GM23338 (cell line): ENCODE data around the gene BLOC1S3. TPM values are rescaled to one million over a fixed set of nuclear protein-coding genes. Genes with fewer than 3 reads are reported as not detected.

Source experiments
- ATAC-seq: fragments of 200-7000 bp; cut with Tn5 transposase; 3 replicates; pipeline ENCODE4 v1.9.1; 2020
- DNase-seq: peaks from one replicate; pipeline ENCODE4 v3.0.0-alpha.2; 2015; ENCODE audit warnings: low spot score
- H2AFZ ChIP-seq: fragments of 200-600 bp; sonication (generic); 2 replicates; pipeline ENCODE4 v1.8.0; 2016; ENCODE audit warnings: antibody characterized with exemption, mild to moderate bottlenecking, moderate library complexity
- H3F3A ChIP-seq: fragments of 200-600 bp; sonication (generic); replicated peaks from 2 replicates; pipeline ENCODE4 v1.8.0; 2017; ENCODE audit warnings: antibody characterized with exemption, mixed run types, low read depth
- H3K27ac ChIP-seq: fragments of 200-600 bp; sonication (generic); 2 replicates; pipeline ENCODE4 v1.6.1; 2016; ENCODE audit warnings: low read depth
- H3K27me3 ChIP-seq: fragments of 200-600 bp; sonication (generic); 2 replicates; pipeline ENCODE4 v1.8.0; 2016; ENCODE audit warnings: mild to moderate bottlenecking, mixed run types, moderate library complexity; ENCODE audit not compliant: insufficient read depth
- H3K36me3 ChIP-seq: fragments of 200-600 bp; sonication (generic); 2 replicates; pipeline ENCODE4 v1.8.0; 2016; ENCODE audit warnings: mild to moderate bottlenecking; ENCODE audit not compliant: insufficient read depth
- H3K4me1 ChIP-seq: fragments of 200-600 bp; sonication (generic); 2 replicates; pipeline ENCODE4 v1.8.0; 2016; ENCODE audit warnings: mild to moderate bottlenecking, moderate library complexity; ENCODE audit not compliant: insufficient read depth
- H3K4me2 ChIP-seq: fragments of 200-600 bp; sonication (generic); 2 replicates; pipeline ENCODE4 v1.7.1; 2017; ENCODE audit warnings: mixed run types
- H3K4me3 ChIP-seq: fragments of 200-600 bp; sonication (generic); 2 replicates; pipeline ENCODE4 v1.6.1; 2016; ENCODE audit warnings: mixed run types
- H3K79me2 ChIP-seq: fragments of 200-600 bp; sonication (generic); replicated peaks from 2 replicates; pipeline ENCODE4 v1.8.0; 2017; ENCODE audit warnings: mild to moderate bottlenecking; ENCODE audit not compliant: insufficient read depth
- H3K9me2 ChIP-seq: fragments of 200-600 bp; sonication (generic); 2 replicates; pipeline ENCODE4 v1.8.0; 2017; ENCODE audit not compliant: insufficient read depth
- H4K20me1 ChIP-seq: fragments of 200-600 bp; sonication (generic); replicated peaks from 2 replicates; pipeline ENCODE4 v1.8.0; 2017; ENCODE audit warnings: mild to moderate bottlenecking; ENCODE audit not compliant: insufficient read depth
- H3K27ac Mint-ChIP-seq: 2 replicates; pipeline ENCODE4 v1.8.0; 2020; ENCODE audit warnings: inconsistent platforms, mild to moderate bottlenecking, moderate library complexity, mixed read lengths
- H3K27me3 Mint-ChIP-seq: 3 replicates; pipeline ENCODE4 v1.8.0; 2022; ENCODE audit warnings: low read depth, mild to moderate bottlenecking, moderate library complexity, mixed read lengths, inconsistent platforms; ENCODE audit not compliant: insufficient read depth, poor library complexity
- H3K36me3 Mint-ChIP-seq: 3 replicates; pipeline ENCODE4 v1.8.0; 2021; ENCODE audit warnings: low read depth, mild to moderate bottlenecking, inconsistent platforms, moderate library complexity, mixed read lengths
- H3K4me1 Mint-ChIP-seq: 3 replicates; pipeline ENCODE4 v1.8.0; 2020; ENCODE audit warnings: mild to moderate bottlenecking, inconsistent platforms, mixed read lengths
- H3K4me3 Mint-ChIP-seq: 3 replicates; pipeline ENCODE4 v1.8.0; 2021; ENCODE audit warnings: moderate library complexity, mild to moderate bottlenecking, inconsistent platforms, mixed read lengths
- H3K9me3 Mint-ChIP-seq: 3 replicates; pipeline ENCODE4 v1.8.0; 2020; ENCODE audit warnings: moderate library complexity, mild to moderate bottlenecking, inconsistent platforms, mixed read lengths
- CREB1 ChIP-seq: fragments of 250-450 bp; sonication (Bioruptor Pico); IDR thresholded peaks from 2 replicates; pipeline ENCODE4 v1.5.0; 2020; ENCODE audit warnings: low read depth, mild to moderate bottlenecking, moderate library complexity
- ETS1 ChIP-seq: IDR thresholded peaks from 2 replicates; pipeline ENCODE4 v1.6.1; 2016; ENCODE audit warnings: antibody characterized with exemption
- EZH2 ChIP-seq: fragments of 200-600 bp; sonication (generic); IDR thresholded peaks from one replicate; pipeline ENCODE4 v1.8.0; 2017; ENCODE audit warnings: antibody characterized with exemption, mild to moderate bottlenecking, low read depth; ENCODE audit not compliant: unreplicated experiment
- EZH2phosphoT487 ChIP-seq: fragments of 200-600 bp; sonication (generic); IDR thresholded peaks from one replicate; pipeline ENCODE4 v1.8.1; 2018; ENCODE audit warnings: antibody characterized with exemption; ENCODE audit not compliant: unreplicated experiment
- JUNB ChIP-seq: IDR thresholded peaks from one replicate; pipeline ENCODE4 v1.6.1; 2016; ENCODE audit warnings: antibody characterized with exemption; ENCODE audit not compliant: unreplicated experiment
- NANOG ChIP-seq: IDR thresholded peaks from 2 replicates; pipeline ENCODE4 v1.6.1; 2016; ENCODE audit warnings: antibody characterized with exemption, borderline replicate concordance
- POLR2AphosphoS5 ChIP-seq: IDR thresholded peaks from 2 replicates; pipeline ENCODE4 v1.6.1; 2016; ENCODE audit warnings: antibody characterized with exemption, low read depth
- REST ChIP-seq: IDR thresholded peaks from one replicate; pipeline ENCODE4 v1.6.1; 2018; ENCODE audit warnings: antibody characterized with exemption; ENCODE audit not compliant: unreplicated experiment
- STAT1 ChIP-seq: IDR thresholded peaks from one replicate; pipeline ENCODE4 v1.6.1; 2016; ENCODE audit warnings: antibody characterized with exemption; ENCODE audit not compliant: unreplicated experiment
- ZNF331 ChIP-seq: fragments of 250-450 bp; sonication (Bioruptor Pico); IDR thresholded peaks from 2 replicates; pipeline ENCODE4 v1.5.0; 2020; ENCODE audit warnings: low read depth, mild to moderate bottlenecking, moderate library complexity
- ZNF462 ChIP-seq: fragments of 250-450 bp; sonication (Bioruptor Pico); IDR thresholded peaks from 2 replicates; pipeline ENCODE4 v1.5.0; 2020; ENCODE audit warnings: mild to moderate bottlenecking, moderate library complexity
- polyA plus RNA-seq: library from polyadenylated mRNA; unstranded; fragments of >200 nt; fragmentation: Nextera tagmentation; extraction: Ambion mirVana; gene quantifications from 2 replicates; pipeline ENCODE4 v1.2.1, GENCODE V29; 2016
- total RNA-seq: library from RNA; depleted of rRNA; stranded (reverse); fragments of >200 nt; shearing (Covaris generic); gene quantifications from 2 replicates; pipeline ENCODE4 v1.2.3, GENCODE V29; 2014

Gene BLOC1S3
- total and polyA plus RNA-seq, 2 experiments from 2014 or later, result 2.5 to 15.9 TPM

GRCh38 chr19:45128806-45129205 lies 49.8 kb upstream of the BLOC1S3 start:
- H3K9me3 Mint-ChIP-seq, result no peaks in the 10 kb centered on the region
- Histone ChIP-seq H3K27ac (no peak overlapping the region), H3K4me1 (0 out of 2 replicates have a peak, but pooled peaks cover 2% of the 10 kb centered on the region), H3K36me3 (no peaks in the 10 kb centered on the region), H3K9me2 (no peaks in the 10 kb centered on the region), H3K79me2 (peaks cover 51% of the 10 kb centered on the region), H3K4me3 (no peak overlapping the region), H3K27me3 (no peaks in the 10 kb centered on the region), H3F3A (0 out of 2 replicates have a peak, but pooled peaks cover 2% of the 10 kb centered on the region), H3K4me2 (no peak overlapping the region), H2AFZ (no peak overlapping the region), H4K20me1 (peaks cover 44% of the 10 kb centered on the region)
- no peak overlapping the region for H3K27ac Mint-ChIP-seq
- DNase-seq, result no peak
- H3K36me3 Mint-ChIP-seq, result no peaks in the 10 kb centered on the region
- no peak for ATAC-seq
- no peak overlapping the region for H3K4me3 Mint-ChIP-seq
- peaks cover 17% of the 10 kb centered on the region; the same call in 2 of the 3 replicates for H3K4me1 Mint-ChIP-seq
- TF ChIP-seq POLR2AphosphoS5, result no peak
- TF ChIP-seq EZH2, result no peak
- H3K27me3 Mint-ChIP-seq, result peaks cover 5% of the 10 kb centered on the region

GRCh38 chr19:45130236-45130635 lies 48.3 kb upstream of the BLOC1S3 start:
- H2AFZ ChIP-seq, result no peak overlapping the region
- 0 out of 2 replicates have a peak, but pooled peaks cover 2% of the 10 kb centered on the region for H3K4me1 ChIP-seq
- Mint-ChIP-seq H3K9me3 (no peaks in the 10 kb centered on the region), H3K27ac (no peak overlapping the region), H3K36me3 (no peaks in the 10 kb centered on the region; the same call in 2 of the 3 replicates), H3K4me1 (peaks cover 23% of the 10 kb centered on the region), H3K27me3 (peaks cover 6% of the 10 kb centered on the region), H3K4me3 (no peak overlapping the region)
- no peaks in the 10 kb centered on the region for H3K9me2 ChIP-seq
- ATAC-seq, result no peak
- H4K20me1 ChIP-seq, result peaks cover 35% of the 10 kb centered on the region
- no peak overlapping the region for H3K4me2 ChIP-seq
- H3K27me3 ChIP-seq, result no peaks in the 10 kb centered on the region
- no peak overlapping the region for H3K4me3 ChIP-seq
- H3F3A ChIP-seq, result 0 out of 2 replicates have a peak, but pooled peaks cover 2% of the 10 kb centered on the region
- peaks cover 61% of the 10 kb centered on the region for H3K79me2 ChIP-seq
- no peak overlapping the region for H3K27ac ChIP-seq
- no peak for DNase-seq
- H3K36me3 ChIP-seq, result no peaks in the 10 kb centered on the region
- no peak for TF ChIP-seq NANOG
- no peak for TF ChIP-seq POLR2AphosphoS5
- TF ChIP-seq STAT1, result no peak
- no peak for TF ChIP-seq JUNB
- no peak for TF ChIP-seq ETS1
- TF ChIP-seq REST, result no peak
- no peak for TF ChIP-seq CREB1 (CRISPR knock-in tag)
- TF ChIP-seq ZNF462, result no peak
- TF ChIP-seq EZH2, result no peak
- no peak for TF ChIP-seq ZNF331 (CRISPR knock-in tag)
- no peak for TF ChIP-seq EZH2phosphoT487
